Type B pancreatic cell (in vitro differentiated cells): Measurements from ENCODE around the gene DIPK1B. TPM values are rescaled to one million over a fixed set of nuclear protein-coding genes. Genes with fewer than 3 reads are reported as not detected.
A peak's percentile ranks its signal among the peaks of the same experiment; 100 is the strongest.

Experiments used
- DNase-seq: peaks from one replicate; pipeline ENCODE4 v3.0.0; 2021; ENCODE audit warnings: mixed read lengths; ENCODE audit not compliant: unreplicated experiment; ENCODE audit errors: extremely low spot score
- H3K27ac Mint-ChIP-seq: 2 replicates; pipeline ENCODE4 v1.8.0; 2021; ENCODE audit warnings: mild to moderate bottlenecking, mixed read lengths
- H3K27me3 Mint-ChIP-seq: 2 replicates; pipeline ENCODE4 v1.8.0; 2021; ENCODE audit warnings: mixed read lengths
- H3K36me3 Mint-ChIP-seq: 2 replicates; pipeline ENCODE4 v1.8.0; 2021; ENCODE audit warnings: mixed read lengths
- H3K4me1 Mint-ChIP-seq: one replicate; pipeline ENCODE4 v1.8.0; 2021; ENCODE audit warnings: mixed read lengths; ENCODE audit not compliant: unreplicated experiment
- H3K4me3 Mint-ChIP-seq: 2 replicates; pipeline ENCODE4 v1.8.0; 2021; ENCODE audit warnings: mild to moderate bottlenecking, mixed read lengths
- H3K9me3 Mint-ChIP-seq: 2 replicates; pipeline ENCODE4 v1.8.0; 2021; ENCODE audit warnings: mixed read lengths
- total RNA-seq: library from RNA; stranded (reverse); gene quantifications from 2 replicates; pipeline ENCODE4 v1.2.1, GENCODE V29; 2021; ENCODE audit warnings: low replicate concordance
- TF ChIP-seq, protein P1 (sequence below): fragments of 200-600 bp; sonication (generic); conservative IDR thresholded peaks from 2 replicates; pipeline ENCODE4 v1.5.0; 2021; ENCODE audit warnings: antibody characterized with exemption, mild to moderate bottlenecking

DIPK1B gene
- total RNA-seq, 1 donor from 2014 or later, result 48.7 TPM

DNA sequence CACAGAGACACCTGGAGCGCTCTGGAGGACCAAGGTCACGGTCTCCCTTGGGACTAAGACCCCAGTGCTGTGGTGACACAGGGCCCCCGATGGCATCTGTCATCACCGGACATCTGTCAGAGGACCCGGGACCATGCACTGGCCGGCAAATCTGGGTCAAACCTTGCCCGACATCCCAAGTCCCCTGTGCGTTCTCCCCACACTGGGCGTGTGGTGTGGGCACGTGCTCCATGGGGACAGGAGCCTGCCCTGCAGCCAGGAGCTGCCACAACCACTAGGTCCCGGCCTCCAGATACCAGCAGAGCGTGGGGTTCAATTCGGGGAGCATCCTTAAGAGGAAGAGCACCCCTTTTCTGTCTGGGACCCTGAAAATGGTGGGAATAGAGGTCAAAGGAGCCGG is 28.6 kb upstream of the DIPK1B start:
- no peaks in the 10 kb centered on the region for H3K36me3 Mint-ChIP-seq
- no peak overlapping the region for H3K27ac Mint-ChIP-seq
- no peaks in the 10 kb centered on the region for H3K9me3 Mint-ChIP-seq
- H3K27me3 Mint-ChIP-seq, result no peaks in the 10 kb centered on the region
- H3K4me3 Mint-ChIP-seq, result no peak overlapping the region
- H3K4me1 Mint-ChIP-seq, result peaks cover 6% of the 10 kb centered on the region
- TF ChIP-seq, protein P1, sequence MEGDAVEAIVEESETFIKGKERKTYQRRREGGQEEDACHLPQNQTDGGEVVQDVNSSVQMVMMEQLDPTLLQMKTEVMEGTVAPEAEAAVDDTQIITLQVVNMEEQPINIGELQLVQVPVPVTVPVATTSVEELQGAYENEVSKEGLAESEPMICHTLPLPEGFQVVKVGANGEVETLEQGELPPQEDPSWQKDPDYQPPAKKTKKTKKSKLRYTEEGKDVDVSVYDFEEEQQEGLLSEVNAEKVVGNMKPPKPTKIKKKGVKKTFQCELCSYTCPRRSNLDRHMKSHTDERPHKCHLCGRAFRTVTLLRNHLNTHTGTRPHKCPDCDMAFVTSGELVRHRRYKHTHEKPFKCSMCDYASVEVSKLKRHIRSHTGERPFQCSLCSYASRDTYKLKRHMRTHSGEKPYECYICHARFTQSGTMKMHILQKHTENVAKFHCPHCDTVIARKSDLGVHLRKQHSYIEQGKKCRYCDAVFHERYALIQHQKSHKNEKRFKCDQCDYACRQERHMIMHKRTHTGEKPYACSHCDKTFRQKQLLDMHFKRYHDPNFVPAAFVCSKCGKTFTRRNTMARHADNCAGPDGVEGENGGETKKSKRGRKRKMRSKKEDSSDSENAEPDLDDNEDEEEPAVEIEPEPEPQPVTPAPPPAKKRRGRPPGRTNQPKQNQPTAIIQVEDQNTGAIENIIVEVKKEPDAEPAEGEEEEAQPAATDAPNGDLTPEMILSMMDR, result no peak
- DNase-seq, result no peak

DNA sequence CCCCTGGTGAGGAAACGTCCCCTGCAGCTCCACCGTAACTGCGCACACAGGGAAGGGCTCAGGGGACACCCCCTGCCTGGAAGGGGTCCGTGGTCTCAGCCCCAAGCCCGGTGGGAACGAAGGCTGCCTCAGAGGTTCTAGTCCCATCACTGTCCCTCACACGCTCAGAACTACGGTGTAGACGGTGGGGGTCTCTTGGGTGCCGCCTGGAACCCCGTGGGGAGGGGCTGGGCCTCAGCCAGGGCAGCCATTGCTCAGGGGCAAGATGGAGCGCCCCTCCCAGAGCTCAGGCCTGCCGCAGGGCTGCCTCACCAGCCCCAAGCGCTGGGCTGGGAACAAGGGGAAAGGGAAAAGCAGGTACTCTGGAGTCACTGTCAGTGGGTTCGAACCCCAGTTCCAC is 28.0 kb upstream of the DIPK1B start:
- no peak overlapping the region for H3K27ac Mint-ChIP-seq
- DNase-seq, result no peak
- H3K36me3 Mint-ChIP-seq, result no peaks in the 10 kb centered on the region
- TF ChIP-seq, protein P1, result no peak
- no peaks in the 10 kb centered on the region for H3K9me3 Mint-ChIP-seq
- H3K4me1 Mint-ChIP-seq, result peaks cover 6% of the 10 kb centered on the region
- H3K4me3 Mint-ChIP-seq, result no peak overlapping the region
- H3K27me3 Mint-ChIP-seq, result no peaks in the 10 kb centered on the region

- Mint-ChIP-seq H3K27ac (no peak overlapping the region), H3K9me3 (no peaks in the 10 kb centered on the region), H3K4me3 (no peak overlapping the region), H3K36me3 (no peaks in the 10 kb centered on the region), H3K4me1 (peaks cover 2% of the 10 kb centered on the region), H3K27me3 (no peaks in the 10 kb centered on the region)
- no peak for DNase-seq
- TF ChIP-seq, protein P1, result no peak
Observed at GRCh38 chr9:136684799-136685198, 27.6 kb upstream of the DIPK1B start.

DNA sequence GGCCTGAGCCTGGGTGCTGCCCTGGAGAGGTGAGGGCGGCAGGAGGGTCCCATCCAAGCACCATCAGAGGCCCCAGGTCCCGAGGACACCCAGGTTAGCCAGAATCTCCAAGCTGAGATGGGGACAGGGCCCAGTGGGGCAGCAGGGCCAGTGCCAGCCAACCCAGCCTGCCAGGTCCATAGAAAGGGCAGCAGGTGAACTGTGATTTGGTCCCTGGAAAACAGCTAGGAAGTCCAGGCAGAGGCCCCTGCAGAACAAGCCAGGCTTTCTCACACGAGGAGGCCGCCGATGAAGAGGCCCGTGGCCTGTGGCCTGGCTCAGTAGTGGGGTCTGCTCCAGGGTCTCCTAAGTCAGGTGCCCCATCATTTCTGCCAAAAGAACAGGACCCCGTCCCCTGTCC is 27.2 kb upstream of the DIPK1B start:
- Mint-ChIP-seq H3K36me3 (no peaks in the 10 kb centered on the region), H3K27ac (no peak overlapping the region), H3K27me3 (no peaks in the 10 kb centered on the region), H3K4me1 (no peaks in the 10 kb centered on the region), H3K9me3 (no peaks in the 10 kb centered on the region), H3K4me3 (no peak overlapping the region)
- TF ChIP-seq, protein P1, result no peak
- no peak for DNase-seq

DNA sequence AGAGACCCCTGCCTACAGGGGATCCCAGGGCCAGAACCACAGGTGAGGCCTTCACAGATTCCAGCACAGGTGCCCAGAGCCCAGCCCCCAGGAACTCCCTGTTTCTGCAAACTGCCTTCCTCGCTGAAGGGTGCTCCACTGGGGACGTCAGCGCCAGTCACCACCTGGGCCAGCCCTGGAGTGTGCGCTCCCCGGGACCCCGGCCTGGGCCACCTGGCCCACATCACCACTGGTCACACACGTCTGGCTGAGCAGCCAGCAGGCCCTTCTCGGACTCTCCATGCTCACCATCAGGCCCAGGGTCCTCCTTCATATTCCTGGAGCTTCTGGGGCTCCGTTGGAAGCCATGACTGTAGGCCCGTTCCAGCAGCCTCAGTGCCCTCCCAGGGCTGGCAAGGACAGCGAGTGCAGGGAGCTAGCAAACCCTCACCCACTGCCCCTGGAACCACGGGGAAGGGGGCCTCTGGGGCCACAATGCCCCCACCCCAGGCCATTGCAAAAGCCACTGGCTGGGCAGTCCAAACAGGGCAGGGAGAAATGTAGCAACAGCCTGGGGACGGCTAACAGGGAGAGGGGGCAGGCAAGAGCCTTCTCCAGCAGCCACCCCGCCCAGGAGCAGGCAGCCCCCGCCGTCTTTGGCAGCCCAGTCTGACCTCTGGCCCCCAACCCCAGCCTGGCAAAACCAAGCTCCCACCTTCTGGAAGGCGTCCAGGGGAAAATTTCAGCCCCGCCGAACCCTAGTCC is 26.4 kb upstream of the DIPK1B start:
- Mint-ChIP-seq H3K4me1 (no peaks in the 10 kb centered on the region), H3K9me3 (no peaks in the 10 kb centered on the region), H3K27ac (peak overlapping the region; percentile 56), H3K4me3 (peak overlapping the region; percentile 86), H3K27me3 (no peaks in the 10 kb centered on the region), H3K36me3 (no peaks in the 10 kb centered on the region)
- TF ChIP-seq, protein P1, result no peak
- no peak for DNase-seq

DNA sequence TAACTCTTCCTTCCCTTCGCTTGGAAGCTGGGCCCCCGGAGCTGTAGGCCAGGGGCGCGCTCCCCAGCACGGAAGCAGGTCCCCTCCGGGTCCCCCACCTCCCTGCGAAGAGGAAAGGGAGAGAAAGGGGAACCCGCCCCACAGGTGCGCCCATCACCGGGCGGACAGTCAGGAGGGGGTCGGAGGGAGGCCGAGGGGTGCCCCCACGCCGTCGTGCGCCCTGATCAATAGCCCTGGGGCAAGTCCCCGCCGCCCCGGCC is 25.9 kb upstream of the DIPK1B start:
- peak overlapping the region; percentile 56 for H3K27ac Mint-ChIP-seq
- no peaks in the 10 kb centered on the region for H3K27me3 Mint-ChIP-seq

More for the DNA sequence above, 25.9 kb upstream of the DIPK1B start:
- TF ChIP-seq, protein P1, result no peak
- no peak for DNase-seq
- Mint-ChIP-seq H3K4me3 (peak overlapping the region; percentile 86), H3K4me1 (no peaks in the 10 kb centered on the region), H3K36me3 (no peaks in the 10 kb centered on the region), H3K9me3 (no peaks in the 10 kb centered on the region)
